Chondrocyte (in vitro differentiated cells): ENCODE measurements around the gene SBF2. TPM values are rescaled to one million over a fixed set of nuclear protein-coding genes. Genes with fewer than 3 reads are reported as not detected.

Experiments used
- DNase-seq: peaks from one replicate; pipeline ENCODE4 v3.0.0; 2021; ENCODE audit warnings: mixed read lengths, low spot score
- H3K27ac Mint-ChIP-seq: one replicate; pipeline ENCODE4 v1.8.0; 2021; ENCODE audit warnings: mild to moderate bottlenecking, moderate library complexity, mixed read lengths; ENCODE audit not compliant: unreplicated experiment
- H3K27me3 Mint-ChIP-seq: 2 replicates; pipeline ENCODE4 v1.8.0; 2021; ENCODE audit warnings: low read depth, mixed read lengths
- H3K36me3 Mint-ChIP-seq: 2 replicates; pipeline ENCODE4 v1.8.0; 2021; ENCODE audit warnings: low read depth, mixed read lengths
- H3K4me1 Mint-ChIP-seq: 2 replicates; pipeline ENCODE4 v1.8.0; 2021; ENCODE audit warnings: low read depth, mild to moderate bottlenecking, mixed read lengths
- H3K4me3 Mint-ChIP-seq: one replicate; pipeline ENCODE4 v1.8.0; 2021; ENCODE audit warnings: mild to moderate bottlenecking, moderate library complexity, mixed read lengths; ENCODE audit not compliant: unreplicated experiment
- H3K9me3 Mint-ChIP-seq: 2 replicates; pipeline ENCODE4 v1.8.0; 2021; ENCODE audit warnings: low read depth, mixed read lengths
- total RNA-seq: library from RNA; stranded (reverse); gene quantifications from 3 replicates; pipeline ENCODE4 v1.2.1, GENCODE V29; 2021
- TF ChIP-seq, protein P1 (sequence below): fragments of 200-600 bp; sonication (generic); IDR thresholded peaks from 2 replicates; pipeline ENCODE4 v1.5.0; 2021; ENCODE audit warnings: antibody characterized with exemption, mild to moderate bottlenecking, moderate library complexity

Gene SBF2
- total RNA-seq, 1 donor from 2014 or later = 44.5 TPM

DNA sequence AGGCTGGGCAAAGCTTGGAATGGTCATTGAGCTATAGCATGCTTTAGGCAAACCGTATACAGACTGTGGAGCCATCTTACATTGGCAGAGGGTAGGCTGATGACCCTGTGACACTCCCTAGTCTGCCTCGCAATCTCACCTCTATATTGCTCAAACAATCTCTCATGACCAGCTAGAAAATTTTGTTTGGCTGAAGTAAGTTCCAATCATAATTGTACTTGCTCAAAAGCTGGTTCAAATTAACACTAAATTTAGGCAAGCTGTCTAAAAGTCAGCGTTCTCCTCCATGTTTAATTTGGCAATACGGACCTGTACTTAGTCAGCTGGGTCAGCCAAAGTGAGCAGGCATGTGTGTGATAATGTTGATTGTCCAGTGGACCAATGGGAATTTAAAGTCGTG is 497.2 kb downstream of the SBF2 start:
- peaks cover 32% of the 10 kb centered on the region for H3K4me1 Mint-ChIP-seq
- DNase-seq = no peak
- no peaks in the 10 kb centered on the region for H3K27me3 Mint-ChIP-seq
- H3K9me3 Mint-ChIP-seq = no peaks in the 10 kb centered on the region
- peaks cover 7% of the 10 kb centered on the region for H3K36me3 Mint-ChIP-seq
- no peak overlapping the region for H3K4me3 Mint-ChIP-seq
- H3K27ac Mint-ChIP-seq = no peak overlapping the region
- TF ChIP-seq, protein P1, sequence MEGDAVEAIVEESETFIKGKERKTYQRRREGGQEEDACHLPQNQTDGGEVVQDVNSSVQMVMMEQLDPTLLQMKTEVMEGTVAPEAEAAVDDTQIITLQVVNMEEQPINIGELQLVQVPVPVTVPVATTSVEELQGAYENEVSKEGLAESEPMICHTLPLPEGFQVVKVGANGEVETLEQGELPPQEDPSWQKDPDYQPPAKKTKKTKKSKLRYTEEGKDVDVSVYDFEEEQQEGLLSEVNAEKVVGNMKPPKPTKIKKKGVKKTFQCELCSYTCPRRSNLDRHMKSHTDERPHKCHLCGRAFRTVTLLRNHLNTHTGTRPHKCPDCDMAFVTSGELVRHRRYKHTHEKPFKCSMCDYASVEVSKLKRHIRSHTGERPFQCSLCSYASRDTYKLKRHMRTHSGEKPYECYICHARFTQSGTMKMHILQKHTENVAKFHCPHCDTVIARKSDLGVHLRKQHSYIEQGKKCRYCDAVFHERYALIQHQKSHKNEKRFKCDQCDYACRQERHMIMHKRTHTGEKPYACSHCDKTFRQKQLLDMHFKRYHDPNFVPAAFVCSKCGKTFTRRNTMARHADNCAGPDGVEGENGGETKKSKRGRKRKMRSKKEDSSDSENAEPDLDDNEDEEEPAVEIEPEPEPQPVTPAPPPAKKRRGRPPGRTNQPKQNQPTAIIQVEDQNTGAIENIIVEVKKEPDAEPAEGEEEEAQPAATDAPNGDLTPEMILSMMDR = no peak

- Mint-ChIP-seq H3K36me3 (peaks cover 8% of the 10 kb centered on the region), H3K9me3 (no peaks in the 10 kb centered on the region), H3K4me3 (no peak overlapping the region), H3K27me3 (no peaks in the 10 kb centered on the region), H3K27ac (no peak overlapping the region), H3K4me1 (peaks cover 26% of the 10 kb centered on the region)
- TF ChIP-seq, protein P1 = no peak
- DNase-seq = no peak
Observed at GRCh38 chr11:9796266-9796665, 497.8 kb downstream of the SBF2 start.

DNA sequence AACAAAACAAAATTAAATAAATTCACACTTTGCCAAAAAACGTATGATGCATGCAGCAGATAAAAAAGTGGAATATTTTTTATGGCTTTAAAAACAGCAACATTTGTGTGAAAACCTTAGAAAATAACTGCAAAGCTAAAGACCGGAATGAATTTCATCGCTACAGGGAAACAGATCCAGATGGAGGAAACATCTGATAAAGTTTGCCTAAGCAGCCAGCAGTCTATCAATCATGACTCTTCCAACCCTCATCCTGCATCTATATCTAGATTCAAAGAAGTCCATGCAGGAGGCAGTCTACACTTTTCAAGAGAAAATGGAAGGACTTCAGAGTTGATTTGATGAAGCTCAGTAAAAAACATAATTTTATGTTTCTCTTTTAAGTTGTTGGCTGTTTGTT is 503.3 kb downstream of the SBF2 start:
- H3K4me3 Mint-ChIP-seq = no peak overlapping the region
- peaks cover 18% of the 10 kb centered on the region for H3K4me1 Mint-ChIP-seq
- H3K27me3 Mint-ChIP-seq = no peaks in the 10 kb centered on the region
- no peak for DNase-seq
- TF ChIP-seq, protein P1 = no peak
- H3K9me3 Mint-ChIP-seq = no peaks in the 10 kb centered on the region
- no peak overlapping the region for H3K27ac Mint-ChIP-seq
- H3K36me3 Mint-ChIP-seq = peaks cover 13% of the 10 kb centered on the region

GRCh38 chr11:9789910-9790309 is 504.1 kb downstream of the SBF2 start:
- TF ChIP-seq, protein P1 = no peak
- H3K27me3 Mint-ChIP-seq = no peaks in the 10 kb centered on the region
- peaks cover 11% of the 10 kb centered on the region for H3K36me3 Mint-ChIP-seq
- H3K4me1 Mint-ChIP-seq = peaks cover 18% of the 10 kb centered on the region
- no peak overlapping the region for H3K27ac Mint-ChIP-seq
- no peak for DNase-seq
- H3K9me3 Mint-ChIP-seq = no peaks in the 10 kb centered on the region
- H3K4me3 Mint-ChIP-seq = no peak overlapping the region

DNA sequence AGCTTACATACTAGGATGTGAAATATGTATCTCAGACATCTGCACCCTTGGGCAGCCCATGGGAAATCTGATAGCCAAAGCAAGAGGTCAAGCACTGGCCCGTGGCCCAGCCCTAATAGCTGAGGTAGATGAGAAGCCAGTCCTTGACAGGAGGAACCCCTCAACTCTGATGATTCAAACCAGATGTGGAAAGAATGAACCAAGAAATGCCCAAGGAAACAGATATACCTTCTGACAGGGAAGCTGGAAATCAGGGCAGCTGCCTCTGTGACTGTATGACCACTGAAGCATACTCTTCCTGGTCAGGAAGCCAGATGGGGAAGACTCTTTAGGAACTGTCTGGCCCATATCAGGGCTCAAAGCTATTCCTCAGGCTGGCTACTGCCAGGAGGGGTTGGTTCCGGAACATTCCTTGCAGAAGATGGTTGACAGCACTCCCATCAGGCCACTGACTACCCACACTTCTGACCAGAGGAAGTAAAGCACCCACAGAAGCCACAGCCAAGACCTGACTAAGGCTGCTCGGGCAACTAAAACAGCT is 506.0 kb downstream of the SBF2 start:
- peaks cover 11% of the 10 kb centered on the region for H3K36me3 Mint-ChIP-seq
- peak overlapping the region; percentile 85 for H3K27ac Mint-ChIP-seq
- TF ChIP-seq, protein P1 = no peak
- H3K4me1 Mint-ChIP-seq = peaks cover 24% of the 10 kb centered on the region
- H3K9me3 Mint-ChIP-seq = no peaks in the 10 kb centered on the region
- DNase-seq = no peak
- no peaks in the 10 kb centered on the region for H3K27me3 Mint-ChIP-seq
- no peak overlapping the region for H3K4me3 Mint-ChIP-seq
